GM18519 (cell line): ENCODE measurements around the gene FGD1.
A peak's percentile ranks its signal among the peaks of the same experiment; 100 is the strongest.

ENCODE experiments used
- ATAC-seq: cut with Tn5 transposase; IDR thresholded peaks from one replicate; pipeline ENCODE4 v1.9.1; 2021; ENCODE audit warnings: mild to moderate bottlenecking, moderate library complexity; ENCODE audit not compliant: unreplicated experiment, low FRiP score

FGD1 gene

DNA sequence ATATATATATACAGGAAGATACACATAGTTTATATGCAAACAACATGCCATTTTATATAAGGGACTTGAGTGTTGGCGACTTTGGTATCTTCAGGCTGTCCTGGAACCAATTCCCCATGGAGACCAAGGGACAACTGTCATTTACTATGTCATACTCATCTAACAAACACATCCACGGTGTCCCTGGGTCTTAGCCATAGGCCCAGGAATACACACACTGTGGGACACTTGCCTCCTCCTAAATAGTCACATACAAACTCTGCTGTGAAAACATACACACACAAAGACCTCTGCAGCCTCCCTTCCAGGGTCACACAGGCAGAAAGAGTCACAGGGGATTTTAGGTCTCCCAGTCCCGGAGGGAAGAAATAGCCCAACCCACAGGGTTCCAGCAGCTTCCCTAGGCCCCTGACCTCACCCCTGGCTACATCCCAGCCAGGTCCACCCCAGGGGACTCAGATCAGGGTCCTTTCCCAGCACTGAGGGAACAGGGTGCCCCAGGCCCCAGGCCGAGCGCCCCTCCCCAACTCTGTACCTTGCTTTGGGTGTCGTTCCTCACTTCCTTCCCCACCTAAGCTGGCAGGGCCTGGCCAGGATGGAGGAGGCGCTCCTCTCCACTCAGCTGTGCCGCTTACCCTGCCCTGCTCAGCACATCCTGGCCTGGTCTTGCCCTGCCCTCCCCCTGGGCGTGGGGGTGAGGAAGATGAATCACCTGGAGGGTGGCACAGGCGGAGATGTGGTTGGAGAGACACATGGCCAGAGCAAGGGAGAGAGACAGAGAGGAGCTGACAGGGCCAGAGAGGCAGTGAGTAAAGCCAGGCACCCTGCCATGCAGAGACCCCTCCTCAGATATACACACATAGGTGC is 21.8 kb downstream of the FGD1 start:
- no peak for ATAC-seq

DNA sequence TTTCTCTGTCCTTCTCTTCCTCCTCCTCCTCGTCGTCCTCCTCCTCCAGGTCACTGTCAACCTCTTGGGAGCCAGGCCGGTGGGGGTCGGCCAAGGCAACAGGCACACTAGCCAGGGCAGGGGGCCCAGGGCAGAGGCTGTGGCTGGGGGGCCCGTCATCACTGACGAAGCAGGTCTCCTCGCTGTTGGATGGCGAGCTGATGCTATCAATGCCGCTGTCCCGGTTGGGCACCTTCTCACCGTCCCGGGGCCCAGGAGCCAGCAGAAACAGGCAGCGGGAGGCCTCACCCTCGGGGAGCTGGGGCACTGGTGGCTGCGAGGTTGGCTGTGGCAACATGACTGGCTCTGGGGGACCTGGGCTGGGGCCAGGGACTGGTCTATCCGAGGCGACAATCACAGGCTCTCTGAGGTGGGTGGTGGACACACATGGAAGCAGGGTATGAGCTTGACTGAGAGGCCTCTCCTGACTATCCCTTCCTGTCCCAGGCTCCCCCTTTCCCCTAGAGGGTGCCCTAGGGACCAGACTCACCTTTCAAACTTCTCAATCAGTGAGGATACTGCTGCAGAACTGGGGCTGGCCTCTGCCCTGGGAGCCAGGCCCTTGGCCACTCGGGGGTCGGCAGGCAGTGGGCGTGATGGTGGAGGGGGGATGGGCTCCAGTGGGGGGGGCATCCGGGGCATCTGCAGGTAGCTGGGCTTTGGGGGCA is 25.8 kb downstream of the FGD1 start:
- no peak for ATAC-seq

- no peak for ATAC-seq
Measured at GRCh38 chrX:54452920-54453319, 43.1 kb downstream of the FGD1 start.

GRCh38 chrX:54449929-54450328 is 46.1 kb downstream of the FGD1 start:
- ATAC-seq, result no peak

- ATAC-seq, result no peak
Measured at GRCh38 chrX:54447461-54447860, 48.6 kb downstream of the FGD1 start.

DNA sequence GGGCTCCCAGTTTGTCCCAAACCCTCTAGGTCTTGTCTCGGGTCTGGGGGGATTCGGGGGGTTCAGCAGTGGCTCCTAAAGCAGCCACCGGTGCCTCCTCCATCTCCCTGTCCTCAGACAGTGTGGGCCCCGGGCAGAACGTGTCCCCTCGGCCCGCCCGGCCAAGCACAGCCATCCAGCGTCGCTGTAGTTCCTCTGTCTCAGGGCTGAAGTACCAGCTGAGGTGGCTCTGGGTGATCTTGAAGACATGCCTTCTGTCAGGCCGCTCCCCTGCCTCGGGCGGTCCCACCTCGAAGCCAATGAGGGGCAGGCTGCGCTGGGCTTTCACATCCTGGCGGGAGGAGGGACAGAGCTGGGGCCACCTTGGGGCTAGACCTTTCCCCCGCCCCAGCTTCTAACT is 50.0 kb downstream of the FGD1 start:
- no peak for ATAC-seq

DNA sequence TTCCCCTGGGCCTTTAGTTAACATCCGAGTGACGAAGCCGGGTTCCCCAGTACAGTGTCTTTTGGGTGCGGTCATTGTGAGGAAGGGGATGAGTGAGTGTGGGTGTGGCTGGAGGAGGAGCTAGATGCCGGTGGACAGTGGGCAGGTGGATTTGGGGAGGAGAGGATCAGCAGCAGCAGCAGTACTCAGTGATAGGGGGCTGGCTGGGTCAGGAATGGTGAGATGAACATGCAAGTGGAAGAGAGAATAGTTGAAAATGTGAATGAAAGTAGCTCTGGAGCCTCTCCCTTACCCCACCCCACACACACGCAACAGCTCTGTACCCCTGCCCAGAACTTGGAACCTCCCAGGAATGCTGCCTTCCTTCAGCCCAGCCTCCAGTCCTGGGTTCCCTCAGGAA is 51.3 kb downstream of the FGD1 start:
- ATAC-seq, result no peak

DNA sequence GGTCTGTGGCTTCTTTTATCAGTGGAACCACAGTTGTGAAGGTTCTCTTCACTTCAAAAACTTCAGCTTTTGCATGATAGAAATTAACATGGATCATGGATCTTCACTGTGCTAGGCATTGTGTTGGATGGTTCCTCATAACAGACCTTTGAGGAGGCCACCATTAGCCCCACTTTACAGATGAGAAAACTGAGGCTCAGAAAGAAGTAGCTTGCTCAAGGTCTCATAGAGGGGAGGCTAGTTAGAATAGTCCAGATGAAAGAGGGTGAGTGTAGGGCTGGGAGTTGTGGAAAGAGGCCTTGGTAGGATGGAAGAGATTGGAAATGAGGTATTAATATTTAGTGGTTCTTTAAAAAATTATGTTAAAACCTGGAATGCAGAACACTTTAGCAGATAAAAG is 53.2 kb downstream of the FGD1 start:
- no peak for ATAC-seq

DNA sequence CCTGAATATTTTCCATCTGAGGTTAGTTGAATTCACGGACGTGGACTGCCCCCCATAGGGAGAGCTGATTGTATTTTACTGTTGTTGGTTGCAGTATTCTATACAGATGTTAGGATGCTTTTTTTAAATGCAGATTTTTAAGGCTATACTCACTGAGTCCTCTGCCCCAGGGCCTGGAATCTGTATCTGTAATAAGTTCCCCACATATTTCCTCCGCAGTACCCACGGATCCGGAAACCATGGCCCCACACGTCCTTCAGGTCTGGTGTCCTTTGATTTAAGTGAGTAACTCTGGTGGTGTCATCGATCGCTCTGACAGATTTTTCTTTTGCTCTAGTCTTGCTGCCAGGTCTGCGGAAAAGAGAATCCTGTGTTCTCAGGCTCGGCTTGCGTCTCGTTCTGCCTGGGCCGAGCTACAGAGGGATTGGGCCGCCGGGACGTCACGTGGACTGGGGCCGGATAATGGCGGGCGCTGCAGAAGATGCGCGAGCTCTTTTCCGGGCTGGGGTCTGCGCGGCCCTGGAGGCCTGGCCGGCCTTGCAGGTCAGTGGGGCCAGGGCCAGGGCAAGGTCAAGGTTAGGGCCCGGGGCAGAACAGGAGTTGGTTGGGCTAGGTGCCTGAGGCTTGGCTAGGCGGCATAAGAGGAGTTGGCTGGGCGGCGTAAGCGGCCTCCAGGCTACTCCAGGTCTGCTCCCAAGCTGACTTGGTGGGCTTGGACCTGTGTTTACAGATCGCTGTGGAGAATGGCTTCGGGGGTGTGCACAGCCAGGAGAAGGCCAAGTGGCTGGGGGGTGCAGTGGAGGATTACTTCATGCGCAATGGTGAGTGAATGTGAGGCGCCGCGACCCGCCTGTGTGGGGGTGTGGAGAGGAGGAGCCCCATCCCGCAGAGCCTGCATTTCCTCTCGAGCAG is 55.8 kb downstream of the FGD1 start, which contains the start of gene TSR2:
Gene TSR2, plus strand, starts transcription at position 445 of the 912 bp plus-strand sequence. Its CDS starts 18 bp downstream, at position 463.
- peak; percentile 82 for ATAC-seq

DNA sequence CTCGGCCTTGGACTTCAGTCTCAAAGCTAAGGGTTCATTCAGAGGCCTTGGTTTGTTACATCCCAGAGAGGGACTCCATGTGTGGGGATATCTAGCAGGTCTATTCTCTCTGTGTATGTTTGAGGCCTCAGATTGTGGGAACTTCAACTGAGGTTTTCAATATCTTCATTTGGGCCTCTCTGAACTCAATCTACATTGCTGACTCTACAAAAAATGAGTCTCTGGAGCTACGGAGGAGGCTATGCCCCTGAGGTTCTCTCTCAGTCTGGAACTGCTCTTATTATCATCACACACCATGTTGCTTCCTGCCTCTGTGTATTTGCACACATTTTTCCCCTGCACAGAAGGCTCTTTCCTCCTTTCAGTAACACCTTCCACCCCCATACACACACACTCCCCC is 60.9 kb downstream of the FGD1 start:
- no peak for ATAC-seq

- ATAC-seq, result no peak
Measured at GRCh38 chrX:54430519-54430918, 65.5 kb downstream of the FGD1 start.

- no peak for ATAC-seq
Measured at GRCh38 chrX:54427837-54428424, 68.1 kb downstream of the FGD1 start.

- no peak for ATAC-seq
Measured at GRCh38 chrX:54423161-54423888, 72.7 kb downstream of the FGD1 start.

GRCh38 chrX:54422168-54422567 is 73.9 kb downstream of the FGD1 start:
- no peak for ATAC-seq

DNA sequence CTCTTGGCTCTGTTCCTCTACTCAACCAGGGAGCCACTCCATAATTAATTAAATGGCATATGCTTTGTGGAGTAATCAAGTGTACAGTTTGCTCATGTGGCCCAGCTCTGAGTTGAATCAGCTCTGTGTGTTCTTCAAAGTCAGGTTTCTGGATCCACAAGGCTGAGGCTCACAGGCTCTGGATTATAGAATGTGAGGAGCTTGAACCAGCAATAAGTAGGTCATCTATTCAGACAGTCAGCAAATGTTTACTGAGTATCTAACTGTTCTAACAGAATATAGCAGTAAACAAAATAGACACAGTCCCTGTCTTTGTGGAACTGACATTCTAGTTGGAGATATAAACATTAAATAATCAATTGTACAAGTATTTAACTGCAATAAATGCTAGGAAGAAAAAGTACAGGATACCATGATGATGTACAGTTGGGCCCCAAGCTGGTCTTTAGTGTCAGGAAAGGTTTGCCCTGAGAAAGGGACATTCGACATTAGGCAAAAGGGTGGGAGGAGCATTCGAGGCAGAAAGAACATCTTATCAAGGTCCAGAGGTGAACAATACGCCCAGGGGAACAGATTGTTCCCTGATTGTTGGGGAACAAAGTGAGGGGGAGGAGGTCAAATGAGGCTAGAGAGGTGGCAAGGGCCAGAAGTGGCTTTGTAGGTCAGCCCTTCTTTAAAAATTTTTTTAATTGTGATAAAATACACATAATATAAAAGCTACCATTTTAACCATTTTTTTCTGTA is 76.3 kb downstream of the FGD1 start:
- no peak for ATAC-seq

- ATAC-seq, result no peak
Measured at GRCh38 chrX:54416965-54417364, 79.1 kb downstream of the FGD1 start.

DNA sequence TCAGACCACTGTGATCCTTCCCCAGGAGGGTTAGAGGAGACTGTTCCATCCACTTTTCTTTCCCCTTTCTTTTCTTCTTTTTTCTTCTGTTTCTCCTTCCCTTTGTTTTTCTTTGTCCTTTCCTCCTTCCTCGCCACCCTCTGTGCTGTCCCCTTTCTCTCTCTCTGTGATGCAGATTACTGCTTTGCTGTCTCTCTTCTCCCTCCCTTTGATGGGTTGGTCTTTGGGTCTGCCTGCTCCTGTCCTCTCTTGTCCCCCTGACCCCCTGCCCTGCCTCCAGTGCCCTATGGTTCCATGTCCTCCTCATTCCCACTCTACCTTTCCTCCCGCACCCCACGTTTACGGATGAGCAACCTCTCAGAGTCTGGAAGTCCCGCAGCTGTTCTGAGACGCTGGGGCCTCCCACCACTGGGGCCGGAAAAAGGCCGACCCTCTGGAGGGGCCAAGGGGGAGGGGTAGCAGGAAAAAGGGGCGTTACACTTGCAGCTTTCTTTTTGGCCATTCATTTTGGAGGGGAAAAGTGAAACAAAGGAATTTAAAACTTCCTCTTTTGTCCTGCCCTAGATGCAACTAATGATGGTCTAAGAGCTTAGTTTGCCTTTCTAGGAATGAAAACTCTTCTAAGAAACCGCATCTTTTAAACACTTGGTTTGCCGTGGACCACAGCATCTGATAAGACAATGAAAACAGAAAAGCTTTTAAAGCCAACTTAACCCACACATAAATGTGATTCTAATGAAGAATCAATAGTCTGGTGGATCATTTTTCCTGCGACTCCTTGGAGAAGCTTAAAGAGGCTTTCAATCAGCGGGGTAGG is 80.3 kb downstream of the FGD1 start:
- ATAC-seq, result no peak

GRCh38 chrX:54413753-54414152 is 82.3 kb downstream of the FGD1 start:
- ATAC-seq, result no peak
